ENCODE data around the gene PLEKHO2.
A peak's percentile ranks its signal among the peaks of the same experiment; 100 is the strongest.

PLEKHO2 gene

DNA sequence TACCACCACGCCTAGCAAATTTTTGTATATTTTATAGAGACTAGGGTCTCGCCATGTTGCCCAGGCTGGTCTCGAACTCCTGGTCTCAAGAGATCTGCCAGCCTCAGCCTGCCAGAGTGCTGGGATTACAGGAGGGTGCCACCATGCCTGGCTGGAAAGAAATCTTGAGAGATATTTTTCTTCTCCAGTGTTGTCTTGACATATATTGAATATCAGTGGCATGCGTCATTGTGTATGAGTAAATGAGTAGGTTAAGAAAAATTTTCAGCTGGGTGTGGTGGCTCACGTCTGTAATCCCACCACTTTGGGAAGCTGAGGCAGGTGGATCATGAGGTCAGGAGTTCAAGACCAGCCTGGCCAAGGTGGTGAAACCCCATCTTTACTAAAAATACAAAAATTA lies 12.7 kb upstream of the PLEKHO2 start:
- no peak for DNase-seq

DNA sequence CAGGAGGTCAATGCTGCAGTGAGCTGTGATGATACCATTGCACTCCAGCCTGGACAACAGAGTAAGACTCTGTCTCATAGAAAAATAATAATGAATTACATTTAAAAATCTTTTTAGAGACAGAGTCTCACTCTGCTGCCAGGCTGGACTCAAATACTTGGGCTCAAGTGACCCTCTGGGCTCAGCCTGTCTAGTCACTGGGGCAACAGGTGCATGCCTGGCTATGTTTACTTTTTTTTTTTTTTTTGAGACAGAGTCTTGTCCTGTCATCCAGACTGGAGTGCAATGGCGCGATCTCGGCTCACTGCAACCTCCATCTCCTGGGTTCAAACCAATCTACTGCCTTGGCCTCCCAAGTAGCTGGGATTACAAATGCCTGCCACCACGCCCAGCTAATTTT lies 8.0 kb upstream of the PLEKHO2 start:
- no peak for DNase-seq

DNA sequence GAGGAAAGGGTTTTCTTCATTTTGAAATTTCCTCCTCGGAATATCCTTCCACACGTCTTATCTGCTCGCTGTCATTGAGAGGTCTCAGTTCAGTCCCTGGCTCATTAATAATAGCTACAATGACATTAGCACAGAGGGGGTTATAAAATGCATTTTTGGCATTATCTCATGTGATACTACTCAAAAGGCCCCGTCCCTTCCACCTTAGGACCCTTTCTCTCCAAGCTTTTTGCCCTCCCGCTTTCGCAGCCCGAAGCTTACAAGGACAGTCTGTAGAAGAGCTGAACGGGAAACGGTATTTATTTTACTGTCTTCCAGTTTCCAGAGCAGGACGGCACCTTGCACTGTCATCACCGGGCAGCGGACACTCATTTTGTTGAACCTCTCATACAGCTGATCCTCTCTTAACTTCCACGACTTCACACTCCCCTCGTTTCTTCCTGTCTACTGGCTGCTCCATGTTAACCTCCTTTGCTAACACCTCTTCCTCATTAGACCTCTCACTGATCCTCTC lies 5.6 kb upstream of the PLEKHO2 start:
- DNase-seq: no peak

DNA sequence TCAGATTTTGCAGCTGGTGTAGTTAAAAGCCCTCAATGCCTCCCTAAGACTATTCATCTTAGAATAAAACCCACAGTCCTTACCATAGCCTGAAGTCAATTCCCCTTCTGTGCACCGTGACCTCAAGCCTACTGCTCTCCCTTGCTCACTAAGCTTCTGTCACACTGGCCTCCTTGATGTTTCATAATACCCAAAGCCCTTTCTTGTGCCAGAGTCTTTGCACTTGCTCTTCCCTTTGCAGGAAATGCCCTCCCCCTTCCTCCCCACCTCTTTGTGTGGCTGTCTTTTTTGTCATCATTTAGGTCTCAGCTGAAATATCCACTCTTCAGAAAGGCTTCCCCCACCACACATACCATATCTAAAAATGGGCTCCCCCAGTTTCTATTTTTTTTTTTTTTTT lies 4.2 kb upstream of the PLEKHO2 start:
- peak; percentile 88 for DNase-seq

DNA sequence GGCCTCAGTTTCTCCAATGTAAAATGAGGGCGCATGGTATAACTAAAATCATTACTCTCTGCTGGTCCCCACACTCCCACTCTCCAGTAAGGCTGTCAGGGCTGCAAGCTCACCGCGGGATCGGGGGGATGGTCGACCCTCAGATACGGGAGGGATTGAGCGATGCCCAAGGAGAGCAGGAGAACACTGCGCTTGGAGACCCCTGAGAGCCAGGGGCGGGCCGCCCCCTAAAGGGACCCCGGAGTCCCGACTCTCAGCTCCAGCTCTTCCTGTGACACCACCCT lies 713 bp upstream of the PLEKHO2 start:
- no peak for DNase-seq

DNA sequence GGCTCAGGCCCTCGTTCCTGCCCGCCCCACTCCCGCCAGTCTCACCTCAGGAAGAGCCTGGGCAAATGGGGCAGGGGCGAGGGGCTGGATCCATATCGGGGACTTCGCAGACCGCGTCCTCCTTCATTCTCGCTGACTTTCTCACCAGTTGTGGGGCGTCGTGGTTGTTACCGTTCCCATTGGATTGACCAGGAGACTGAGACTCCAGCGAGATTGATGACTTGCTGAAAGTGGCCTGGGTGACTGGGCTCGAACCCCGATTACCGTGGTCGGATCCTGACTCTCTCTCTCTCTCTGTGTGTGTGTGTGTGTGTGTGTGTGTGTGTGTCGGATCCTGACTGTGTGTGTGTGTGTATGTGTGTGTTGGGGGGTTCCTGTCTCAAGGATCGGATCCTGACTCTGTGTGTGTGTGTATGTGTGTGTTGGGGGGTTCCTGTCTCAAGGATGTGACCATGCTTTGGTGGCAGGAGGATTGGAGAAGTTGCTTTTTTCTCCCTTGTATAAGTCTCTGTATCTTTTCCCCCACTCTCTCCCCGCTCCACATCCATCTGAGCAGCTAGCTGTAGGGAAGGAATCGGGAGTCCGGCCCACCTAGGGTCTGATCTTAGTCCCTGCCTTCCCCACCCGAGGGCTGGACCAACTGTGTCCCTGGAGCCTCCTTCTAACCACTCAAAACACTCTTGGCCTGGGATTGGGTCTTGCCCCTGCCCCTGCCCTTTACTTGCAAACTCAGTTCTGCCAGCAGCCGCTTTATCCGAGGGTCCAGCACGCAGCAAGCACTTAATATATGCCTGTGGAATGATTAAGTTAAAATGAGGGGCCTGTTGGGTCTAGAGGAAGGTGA lies 603 bp downstream of the PLEKHO2 start:
- DNase-seq: no peak

DNA sequence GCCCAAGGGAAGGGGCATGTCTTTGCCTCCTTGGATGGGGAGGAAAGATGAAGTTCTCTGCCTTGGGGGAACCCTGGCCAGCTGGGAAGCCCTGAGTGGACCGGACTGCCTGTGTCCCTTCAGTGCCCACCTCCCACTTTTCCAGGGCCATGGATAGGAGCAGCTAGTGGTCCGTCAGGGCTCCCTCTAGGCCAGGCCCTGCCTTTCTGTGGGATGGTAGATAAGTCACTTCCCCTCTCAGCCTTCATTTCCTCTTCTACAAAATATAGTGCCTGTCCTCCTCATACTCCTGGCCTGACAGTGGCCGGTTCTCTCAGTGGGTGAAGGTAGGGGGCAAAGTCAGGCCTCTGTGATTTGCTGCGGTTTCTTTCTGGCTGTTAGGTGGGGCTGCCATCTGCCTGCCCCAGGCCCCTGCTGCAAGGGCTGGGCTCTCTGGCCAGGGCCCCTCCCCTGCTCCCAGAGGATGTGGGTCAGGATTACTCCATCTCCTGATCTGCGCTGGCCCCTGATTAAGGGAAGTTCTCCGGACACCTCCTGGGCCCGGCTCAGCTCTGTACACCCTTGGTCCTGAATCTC lies 1.4 kb downstream of the PLEKHO2 start:
- DNase-seq: peak; percentile 92

DNA sequence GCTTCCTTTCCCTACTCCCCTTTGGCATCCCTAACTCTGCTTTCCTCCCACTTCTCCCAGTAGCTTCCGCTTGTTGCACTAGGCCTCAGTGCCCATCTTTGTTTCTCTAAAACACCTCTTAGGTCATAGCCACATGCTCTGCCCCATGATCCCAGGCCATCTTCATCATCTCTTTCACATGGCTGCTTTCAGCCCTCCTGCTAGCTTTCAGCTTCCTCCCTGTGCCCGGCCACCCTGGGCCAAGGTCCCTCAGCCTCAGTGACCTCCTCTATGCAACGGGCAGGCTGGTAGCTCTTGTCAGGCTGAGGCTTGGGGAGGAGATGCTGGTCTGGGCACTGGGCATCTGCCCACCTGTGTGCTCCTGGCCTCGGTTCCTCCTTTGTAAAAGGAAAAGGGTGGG lies 2.3 kb downstream of the PLEKHO2 start:
- DNase-seq: peak; percentile 67

DNA sequence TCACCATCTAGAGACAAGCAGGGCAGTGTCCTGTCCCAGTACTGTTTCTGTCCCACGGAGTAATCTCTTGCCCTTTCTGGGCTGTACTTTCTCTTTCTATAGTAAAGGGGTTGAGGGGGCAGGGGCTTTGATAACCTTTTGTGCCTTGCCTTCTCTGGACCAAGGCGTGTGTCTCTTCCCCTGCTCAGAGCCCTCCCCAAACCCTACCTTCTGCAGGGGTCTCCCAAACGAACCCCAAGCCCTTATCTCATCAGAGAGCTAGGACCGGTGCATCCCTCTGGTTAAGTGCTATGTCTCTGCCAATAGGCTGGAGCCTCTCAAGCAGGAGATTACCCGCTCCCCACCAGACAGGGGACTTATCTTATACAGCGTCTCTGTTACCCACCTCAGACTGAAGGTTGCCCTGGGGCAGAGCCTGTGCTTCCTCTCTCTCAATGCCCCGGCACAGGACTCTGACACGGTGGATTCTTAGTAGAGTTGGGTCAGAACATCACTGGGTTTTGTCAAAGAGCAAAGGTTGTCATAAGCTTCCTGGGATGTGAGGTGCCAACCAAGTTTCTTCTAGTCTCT lies 2.9 kb downstream of the PLEKHO2 start:
- no peak for DNase-seq

DNA sequence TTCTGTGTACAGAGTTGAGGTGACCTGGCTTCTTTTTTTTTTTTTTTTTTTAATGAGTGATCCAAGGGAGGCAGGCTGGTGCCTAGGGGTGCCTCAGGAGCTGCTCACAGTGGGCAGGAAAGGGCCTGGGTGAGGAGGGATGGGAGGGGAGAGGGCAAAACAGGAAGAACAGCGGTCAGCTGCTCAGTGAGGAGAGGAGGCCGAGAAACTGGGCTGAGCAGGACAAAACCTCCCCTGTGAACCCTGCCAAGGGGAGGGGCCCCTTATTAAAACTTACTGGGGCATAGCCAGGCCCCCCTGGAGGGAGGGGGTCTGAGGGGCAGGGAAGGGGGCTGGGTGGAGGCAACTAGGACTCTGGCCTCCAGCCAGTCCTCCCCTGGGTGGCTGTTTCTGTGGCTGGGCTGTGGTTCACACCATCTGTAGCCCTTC lies 3.5 kb downstream of the PLEKHO2 start:
- DNase-seq: peak; percentile 53

DNA sequence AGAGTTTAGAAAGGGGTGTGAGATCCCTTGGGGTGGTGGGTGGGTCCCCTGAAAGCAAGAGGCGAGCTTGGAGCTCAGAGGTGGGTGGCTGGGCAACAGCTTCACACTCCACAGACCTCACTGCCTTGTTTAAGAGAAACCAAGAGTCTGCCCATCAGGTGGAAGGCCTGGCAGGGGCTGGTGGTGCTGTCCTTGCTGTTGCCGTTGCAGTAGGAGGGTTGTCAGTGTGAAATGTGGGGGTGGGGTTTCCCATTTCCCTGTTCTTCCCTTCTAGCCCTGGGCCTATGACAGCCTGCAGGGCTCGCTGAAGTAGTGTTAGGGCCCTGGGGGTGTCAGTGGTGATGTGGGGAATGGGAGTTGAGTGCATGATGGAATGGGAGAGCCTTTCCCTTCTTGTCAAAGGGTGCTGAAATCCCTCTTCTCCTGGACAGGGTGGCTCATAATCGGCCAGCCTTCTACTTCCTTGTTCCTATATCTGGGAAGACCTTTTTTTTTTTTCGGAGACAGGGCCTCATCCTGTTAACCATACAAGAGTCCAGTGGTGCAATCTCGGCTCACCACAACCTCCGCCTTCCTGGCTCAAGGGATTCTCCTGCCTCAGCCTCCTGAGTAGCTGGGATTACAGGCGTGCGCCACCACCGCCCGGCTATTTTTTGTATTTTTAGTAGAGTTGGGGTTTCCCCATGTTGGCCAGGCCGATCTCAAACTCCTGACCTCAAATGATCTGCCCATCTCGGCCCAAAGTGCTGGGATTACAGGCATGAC lies 4.3 kb downstream of the PLEKHO2 start:
- peak; percentile 85 for DNase-seq

DNA sequence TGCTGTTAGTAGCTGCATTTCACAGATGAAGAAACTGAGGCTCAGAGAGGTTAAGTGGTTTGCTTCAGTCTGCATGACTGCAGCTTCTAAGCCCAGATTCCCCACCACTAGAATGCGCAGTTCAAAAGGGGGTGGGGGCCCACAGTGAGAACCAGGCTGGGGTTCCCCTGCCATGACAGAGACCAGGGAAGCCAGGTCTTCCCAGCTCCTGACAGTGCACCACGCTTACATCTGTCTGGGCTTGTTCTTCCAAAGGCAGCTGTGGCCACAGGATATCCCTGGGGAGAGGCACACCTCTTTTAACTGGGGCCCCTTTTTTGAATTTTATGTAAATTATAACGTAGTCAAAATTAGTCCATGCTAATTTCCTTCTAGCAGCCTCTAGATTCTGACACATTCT lies 5.3 kb downstream of the PLEKHO2 start:
- no peak for DNase-seq

DNA sequence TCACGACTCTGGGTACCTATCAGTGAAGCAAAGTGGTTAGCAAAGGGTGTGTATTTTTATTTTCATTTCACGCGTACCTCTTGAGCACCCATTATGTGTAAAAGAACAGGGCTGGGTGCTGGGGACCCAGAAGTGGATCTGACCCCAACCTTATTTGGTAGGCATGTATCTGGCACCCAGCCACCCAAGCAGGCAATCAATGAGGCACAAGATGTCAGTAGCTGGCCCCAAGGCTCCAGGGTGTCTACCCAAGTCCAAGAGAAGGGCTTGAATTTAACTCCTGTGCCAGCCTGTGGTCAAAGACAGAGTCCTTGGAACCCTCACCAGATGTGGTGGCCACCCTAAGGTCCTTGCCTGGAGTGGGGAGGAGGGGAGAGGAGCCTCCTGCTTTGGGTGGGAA lies 5.7 kb downstream of the PLEKHO2 start:
- DNase-seq: no peak

DNA sequence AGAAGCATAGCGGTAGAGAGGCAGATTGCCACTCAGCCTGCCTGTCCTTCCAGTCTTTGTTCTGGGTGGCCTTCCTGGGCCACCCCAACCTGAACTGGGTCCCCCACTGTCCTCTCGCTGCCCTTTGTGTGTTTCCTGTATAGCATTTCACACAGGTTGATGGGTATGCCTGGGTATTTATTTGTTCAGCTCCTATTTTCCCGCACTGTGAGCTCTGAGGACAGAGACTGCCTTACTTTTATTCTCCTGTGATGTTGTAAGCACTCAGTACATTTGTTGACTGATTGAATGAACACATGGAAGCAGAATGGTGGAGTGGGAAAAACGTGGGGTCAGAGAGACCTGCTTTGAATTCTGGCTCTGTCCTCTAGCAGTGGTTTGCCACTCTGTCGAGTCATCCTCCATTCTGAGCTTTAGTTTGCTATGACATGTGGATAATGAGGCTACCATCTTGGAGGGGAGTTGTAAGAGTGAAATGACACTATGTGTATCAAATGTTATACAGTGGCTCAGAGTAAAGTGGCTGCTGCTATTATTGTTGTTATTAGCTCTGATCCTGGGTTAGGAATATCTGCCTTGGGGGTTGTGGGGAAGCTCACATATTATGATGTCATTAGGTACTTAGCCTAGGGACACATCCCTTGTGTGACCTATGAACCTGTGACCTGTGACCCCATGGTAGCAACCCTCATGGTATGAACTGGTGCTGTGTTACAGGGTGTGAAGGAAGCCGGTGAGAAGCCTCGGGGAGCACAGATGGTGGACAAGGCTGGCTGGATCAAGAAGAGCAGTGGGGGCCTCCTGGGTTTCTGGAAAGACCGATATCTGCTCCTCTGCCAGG lies 6.4 kb downstream of the PLEKHO2 start:
- no peak for DNase-seq

DNA sequence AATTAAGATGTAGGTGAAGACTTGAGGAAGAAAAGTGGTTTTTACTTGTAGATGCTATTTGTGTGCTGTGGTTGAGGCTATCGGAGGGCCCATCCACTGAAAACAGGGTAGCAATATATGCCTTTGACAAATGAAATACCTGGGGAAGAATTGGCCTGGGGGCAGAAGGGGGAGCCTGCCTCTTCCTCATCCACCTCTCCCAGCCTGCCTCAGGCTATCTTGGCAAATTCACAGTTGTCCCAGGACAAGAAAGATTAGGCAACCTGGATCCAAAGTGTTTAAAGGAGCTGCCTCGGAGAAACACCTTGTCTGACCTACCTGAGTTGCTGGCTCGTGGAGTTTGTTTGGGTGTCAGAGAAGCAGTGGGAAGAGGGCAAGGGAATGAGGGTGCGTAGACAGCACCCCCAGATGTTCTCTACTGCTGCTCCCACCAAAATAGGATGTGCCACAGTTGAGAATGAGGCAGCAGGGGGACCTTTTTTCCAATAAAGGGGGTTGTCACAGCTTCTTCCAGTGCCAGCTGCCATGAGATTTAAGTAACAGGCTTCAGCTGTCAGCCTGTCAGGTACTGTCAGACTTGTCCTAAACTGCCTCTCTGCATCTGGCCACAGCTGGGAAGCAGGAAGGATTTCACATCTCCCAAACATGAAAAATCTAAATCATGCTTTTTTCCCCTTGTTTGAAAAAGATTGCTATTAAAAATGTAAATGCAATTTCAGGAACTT lies 9.2 kb downstream of the PLEKHO2 start:
- DNase-seq: no peak

DNA sequence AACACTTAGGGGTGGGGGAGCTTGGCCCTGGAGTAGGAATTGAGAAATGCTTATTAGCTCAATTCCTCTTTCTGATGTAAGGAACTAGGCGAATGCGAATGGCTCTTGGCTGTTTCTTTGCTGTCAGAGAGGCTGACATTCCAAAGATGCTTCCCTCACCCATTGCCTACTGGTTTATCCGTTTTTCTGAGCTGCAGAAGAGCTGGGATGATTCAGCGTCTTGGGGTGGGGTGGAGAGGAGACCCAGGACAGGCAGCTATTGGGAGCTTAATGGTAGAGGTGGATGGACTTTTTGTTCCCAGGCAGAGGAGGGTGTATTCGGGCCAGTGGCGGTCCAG lies 9.8 kb downstream of the PLEKHO2 start:
- DNase-seq: peak; percentile 86

DNA sequence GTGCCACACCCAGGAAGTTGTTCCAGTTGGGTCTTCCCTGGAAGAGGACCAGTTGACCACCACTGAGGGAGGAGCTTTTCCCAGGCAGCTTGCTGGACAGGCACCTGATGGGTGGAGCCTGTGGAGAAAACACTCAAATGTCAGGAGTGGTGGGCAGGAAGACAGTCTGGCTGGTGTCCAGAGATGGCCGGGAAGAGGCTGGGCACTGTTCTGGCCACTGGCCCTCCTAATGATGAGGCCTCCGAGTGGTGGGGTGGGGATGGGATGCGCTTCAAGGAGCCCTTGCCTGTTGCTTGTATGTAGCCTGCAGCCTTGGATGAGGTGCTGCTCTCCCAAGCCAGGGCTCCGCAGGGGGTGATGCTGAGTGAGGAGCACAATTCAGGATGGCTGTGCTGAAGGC lies 12.3 kb downstream of the PLEKHO2 start:
- DNase-seq: no peak

DNA sequence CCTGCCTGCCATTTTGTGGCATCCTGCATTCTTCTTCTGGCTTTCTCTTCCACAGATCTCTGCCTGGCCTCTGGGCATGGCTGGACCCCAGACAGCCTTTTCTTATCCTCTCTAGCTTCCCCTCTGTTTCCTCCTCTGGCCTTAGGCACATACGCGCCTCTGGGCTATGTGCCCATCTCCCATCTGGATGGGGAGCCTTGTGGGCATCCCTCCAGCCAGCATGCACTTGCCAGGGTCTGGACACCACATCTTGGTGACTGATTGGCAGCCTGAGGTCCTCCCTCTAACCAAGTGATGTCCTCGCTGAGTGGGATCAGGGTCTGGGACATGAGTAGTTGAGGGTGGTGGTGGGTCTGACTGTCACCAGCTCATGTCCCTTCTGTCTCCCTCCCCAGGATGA lies 12.8 kb downstream of the PLEKHO2 start:
- no peak for DNase-seq

DNA sequence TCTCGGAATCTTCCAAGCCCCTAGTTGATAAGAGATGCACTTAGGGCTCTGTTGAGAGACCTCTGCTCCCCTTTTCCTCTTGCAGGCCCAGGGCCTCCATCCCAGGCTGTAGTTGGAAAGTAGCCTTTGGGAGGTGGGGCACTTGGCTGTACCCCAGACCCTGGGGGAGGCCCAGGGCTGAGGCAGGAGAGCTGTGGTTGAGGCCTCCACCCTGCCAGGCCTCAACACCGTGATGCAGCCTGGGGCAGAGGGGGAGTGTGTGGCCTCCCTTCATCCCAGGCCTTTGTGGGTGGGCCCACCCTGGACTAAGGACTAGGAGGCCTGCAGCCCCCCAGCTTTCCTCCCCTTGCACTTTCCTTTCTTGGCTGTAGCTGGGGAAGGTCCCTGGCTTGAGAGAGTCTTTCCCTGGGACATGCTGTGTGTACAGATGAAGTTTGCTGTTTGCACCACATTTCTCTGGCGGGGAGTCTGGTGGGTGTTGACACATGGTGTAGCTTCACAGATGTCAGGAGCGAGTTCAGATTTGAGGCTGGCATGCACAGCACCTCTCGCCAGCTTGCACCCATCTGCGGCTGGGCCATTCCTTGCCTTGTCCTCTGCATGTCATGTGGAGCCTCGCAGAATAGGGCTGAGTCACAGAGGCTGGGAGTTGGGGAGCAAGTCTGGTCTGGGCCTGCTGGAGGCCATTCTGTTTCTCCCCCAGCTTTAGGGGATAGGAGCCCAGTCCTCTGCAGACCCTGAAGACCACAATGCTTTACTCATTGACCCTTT lies 13.7 kb downstream of the PLEKHO2 start:
- DNase-seq: no peak

DNA sequence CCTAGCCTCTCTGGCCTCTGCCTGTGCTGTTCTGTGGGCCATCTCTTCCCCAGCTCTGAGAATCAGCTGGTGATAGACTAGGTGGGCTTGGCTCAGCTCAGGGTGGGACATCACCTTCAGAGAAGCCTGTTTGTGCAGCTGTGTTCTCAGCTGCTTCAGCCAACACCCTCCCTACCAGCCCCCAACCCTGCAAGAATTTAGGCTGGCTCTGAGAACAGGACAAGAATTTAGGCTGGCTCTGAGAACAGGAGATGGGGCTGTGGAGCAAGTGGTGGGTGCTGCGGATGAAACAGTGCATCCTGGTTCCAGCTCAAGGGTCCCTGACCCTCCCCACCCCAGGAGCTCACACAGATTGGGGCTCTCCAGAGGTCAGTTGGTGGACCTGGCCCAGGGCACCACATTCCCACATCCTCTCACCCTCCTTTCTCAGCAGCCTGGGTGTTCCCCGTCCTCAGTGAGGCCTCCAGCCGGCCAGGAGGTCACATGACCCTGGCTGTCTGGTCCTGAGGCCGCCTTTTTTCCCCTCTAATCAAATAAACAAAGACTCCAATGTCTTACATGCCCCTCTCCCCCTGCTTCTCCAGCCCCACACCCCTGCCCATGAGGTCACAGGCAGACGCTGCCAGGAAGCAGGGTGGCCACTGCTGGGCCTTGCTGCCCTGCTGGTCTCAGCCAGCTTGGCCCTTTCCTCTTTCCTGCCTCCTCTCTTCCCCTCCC lies 14.9 kb downstream of the PLEKHO2 start:
- no peak for DNase-seq

DNA sequence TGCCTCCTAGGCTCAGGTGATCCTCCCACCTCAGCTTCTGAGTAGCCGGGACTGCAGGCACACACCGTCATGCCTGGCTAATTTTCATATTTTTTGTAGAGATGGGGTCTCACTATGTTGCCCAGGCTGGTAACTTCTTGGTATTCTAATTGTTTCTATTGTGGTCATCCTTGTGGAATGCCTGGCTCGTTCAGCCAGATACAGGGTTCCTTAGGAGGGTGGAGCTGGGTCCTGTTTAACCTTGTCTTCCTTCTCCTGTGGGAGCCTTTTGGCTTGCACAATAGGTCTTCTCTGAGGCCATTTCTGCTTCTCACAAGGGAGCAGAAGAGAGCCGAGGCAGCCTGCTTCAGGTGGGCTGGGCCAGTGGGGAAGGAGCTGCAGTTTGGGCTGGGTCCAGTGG lies 15.7 kb downstream of the PLEKHO2 start:
- peak; percentile 60 for DNase-seq

Data from inflammatory macrophage treated with lipopolysaccharide for 4 hours (primary cell).